ENCODE results near the gene MROH7.

- TF ChIP-seq EZH2phosphoT487 (IDR thresholded peaks at IDR 0.05; ENCODE audit: low read depth, severe bottlenecking, unreplicated experiment) (no peak), CTCF (IDR thresholded peaks at IDR 0.05; ENCODE audit: poor library complexity) (no peak), EZH2 (IDR thresholded peaks at IDR 0.05; ENCODE audit: borderline replicate concordance) (no peak)
Observed at GRCh38 chr1:54751426-54751825, 109.8 kb downstream of the MROH7 start.
